ENCODE results near the gene TSSK6. TPM values are rescaled to one million over a fixed set of nuclear protein-coding genes. Genes with fewer than 3 reads are reported as not detected.

The TSSK6 gene
- total and polyA plus RNA-seq, 12 donors, result 0.23 to 1.2 (median 0.45) TPM; not detected in 1

DNA sequence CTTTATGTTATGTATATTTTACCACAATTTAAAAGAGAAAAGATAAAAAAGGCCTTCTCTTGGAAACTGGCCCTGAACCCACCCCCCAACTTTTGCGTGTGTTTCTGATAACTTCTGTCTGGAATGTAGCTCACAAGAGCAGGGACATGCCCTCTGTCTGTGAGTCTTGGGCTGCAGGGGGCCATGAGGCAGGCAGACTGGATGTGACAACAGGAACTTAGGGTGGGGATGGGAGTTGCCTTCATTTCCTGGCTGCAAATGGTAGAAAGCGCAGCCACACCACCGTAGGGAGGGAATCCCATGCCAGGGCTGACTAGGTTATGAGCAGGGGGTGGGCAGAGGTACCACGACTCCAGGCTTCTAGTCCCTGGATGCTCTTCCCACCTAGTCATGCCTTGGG lies 44.6 kb upstream of the TSSK6 start:
- 55 to 60% methylated on average over 4 of the region's 4 CpGs for WGBS, 2 donors
- intact Hi-C loops (cut with DNase I), result no loop called here
- H3K4me1 ChIP-seq, result no peaks in the 10 kb centered on the region

DNA sequence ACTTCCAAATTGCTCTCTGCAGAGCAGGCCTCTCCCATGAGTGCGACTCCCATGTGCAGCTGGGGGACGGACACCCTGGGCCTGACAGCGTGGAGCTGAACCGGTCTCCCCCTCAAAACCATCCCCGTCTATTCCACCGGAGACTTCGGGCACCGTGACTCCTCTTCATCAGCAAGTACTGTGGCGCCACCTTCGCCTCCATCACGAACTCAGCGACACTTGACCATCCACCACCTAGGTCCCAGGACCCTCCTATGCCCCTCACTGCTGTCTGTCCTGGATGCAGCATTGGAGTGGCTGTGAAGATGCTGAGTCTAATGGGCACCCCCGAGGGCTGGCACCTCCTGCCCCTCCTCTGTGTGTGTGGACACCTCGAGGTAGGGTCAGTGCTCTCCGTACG lies 43.3 kb upstream of the TSSK6 start:
- H3K9me3 ChIP-seq, result no peaks in the 10 kb centered on the region
- intact Hi-C loops (cut with DNase I), result no loop called here
- no peak overlapping the region for H3K4me3 ChIP-seq
- H3K36me3 ChIP-seq, result no peaks in the 10 kb centered on the region
- H3K4me1 ChIP-seq, result no peaks in the 10 kb centered on the region
- peaks cover 0 to 3% (median 0%) of the 10 kb centered on the region in 7 donors for H3K27me3 ChIP-seq
- DNase-seq (no peak), ATAC-seq (no peak)
- H3K27ac ChIP-seq, result no peak overlapping the region
- WGBS, 2 donors, result 91 to 93% methylated on average over 16 of the region's 16 CpGs
- TF ChIP-seq, protein P1, sequence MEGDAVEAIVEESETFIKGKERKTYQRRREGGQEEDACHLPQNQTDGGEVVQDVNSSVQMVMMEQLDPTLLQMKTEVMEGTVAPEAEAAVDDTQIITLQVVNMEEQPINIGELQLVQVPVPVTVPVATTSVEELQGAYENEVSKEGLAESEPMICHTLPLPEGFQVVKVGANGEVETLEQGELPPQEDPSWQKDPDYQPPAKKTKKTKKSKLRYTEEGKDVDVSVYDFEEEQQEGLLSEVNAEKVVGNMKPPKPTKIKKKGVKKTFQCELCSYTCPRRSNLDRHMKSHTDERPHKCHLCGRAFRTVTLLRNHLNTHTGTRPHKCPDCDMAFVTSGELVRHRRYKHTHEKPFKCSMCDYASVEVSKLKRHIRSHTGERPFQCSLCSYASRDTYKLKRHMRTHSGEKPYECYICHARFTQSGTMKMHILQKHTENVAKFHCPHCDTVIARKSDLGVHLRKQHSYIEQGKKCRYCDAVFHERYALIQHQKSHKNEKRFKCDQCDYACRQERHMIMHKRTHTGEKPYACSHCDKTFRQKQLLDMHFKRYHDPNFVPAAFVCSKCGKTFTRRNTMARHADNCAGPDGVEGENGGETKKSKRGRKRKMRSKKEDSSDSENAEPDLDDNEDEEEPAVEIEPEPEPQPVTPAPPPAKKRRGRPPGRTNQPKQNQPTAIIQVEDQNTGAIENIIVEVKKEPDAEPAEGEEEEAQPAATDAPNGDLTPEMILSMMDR (IDR thresholded peaks at IDR 0.05), result no peak

More for the DNA sequence above, 44.6 kb upstream of the TSSK6 start:
- Histone ChIP-seq H3K27me3 (peaks cover 0 to 3% (median 0%) of the 10 kb centered on the region in 7 donors), H3K27ac (no peak overlapping the region), H3K9me3 (no peaks in the 10 kb centered on the region), H3K36me3 (no peaks in the 10 kb centered on the region), H3K4me3 (no peak overlapping the region)
- ATAC-seq (no peak), DNase-seq (no peak)
- TF ChIP-seq, protein P1 (IDR thresholded peaks at IDR 0.05), result no peak

DNA sequence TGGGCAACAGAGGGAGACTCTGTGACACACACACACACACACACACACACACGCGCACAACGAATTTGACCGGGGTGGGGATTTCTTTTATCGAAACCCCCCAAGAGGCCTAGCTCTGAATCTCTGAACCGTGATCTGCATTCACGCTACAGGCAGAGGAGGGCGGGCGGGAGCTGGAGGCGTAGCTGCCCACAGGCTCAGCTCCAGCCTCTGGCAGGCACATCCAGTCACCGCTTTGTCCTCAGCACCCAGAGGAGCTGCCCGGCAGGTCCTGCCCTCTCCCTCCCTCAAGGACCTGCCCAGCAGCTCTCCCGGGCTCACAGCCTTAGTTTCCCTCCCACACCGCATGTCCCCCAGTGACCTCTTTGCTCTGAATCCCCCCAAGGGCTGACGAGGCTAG lies 42.7 kb upstream of the TSSK6 start:
- no peak overlapping the region for H3K4me3 ChIP-seq
- no peaks in the 10 kb centered on the region for H3K36me3 ChIP-seq
- no peaks in the 10 kb centered on the region for H3K4me1 ChIP-seq
- ATAC-seq, result peak in 2 of 8 donors; percentile 39 to 63
- WGBS, 2 donors, result 79 to 81% methylated on average over 15 of the region's 15 CpGs
- H3K9me3 ChIP-seq, result no peaks in the 10 kb centered on the region
- H3K27ac ChIP-seq, result no peak overlapping the region
- DNase-seq, result no peak
- intact Hi-C loops (cut with DNase I), result no loop called here
- TF ChIP-seq, protein P1 (IDR thresholded peaks at IDR 0.05), result no peak
- H3K27me3 ChIP-seq, result peaks cover 0 to 3% (median 0%) of the 10 kb centered on the region in 7 donors

DNA sequence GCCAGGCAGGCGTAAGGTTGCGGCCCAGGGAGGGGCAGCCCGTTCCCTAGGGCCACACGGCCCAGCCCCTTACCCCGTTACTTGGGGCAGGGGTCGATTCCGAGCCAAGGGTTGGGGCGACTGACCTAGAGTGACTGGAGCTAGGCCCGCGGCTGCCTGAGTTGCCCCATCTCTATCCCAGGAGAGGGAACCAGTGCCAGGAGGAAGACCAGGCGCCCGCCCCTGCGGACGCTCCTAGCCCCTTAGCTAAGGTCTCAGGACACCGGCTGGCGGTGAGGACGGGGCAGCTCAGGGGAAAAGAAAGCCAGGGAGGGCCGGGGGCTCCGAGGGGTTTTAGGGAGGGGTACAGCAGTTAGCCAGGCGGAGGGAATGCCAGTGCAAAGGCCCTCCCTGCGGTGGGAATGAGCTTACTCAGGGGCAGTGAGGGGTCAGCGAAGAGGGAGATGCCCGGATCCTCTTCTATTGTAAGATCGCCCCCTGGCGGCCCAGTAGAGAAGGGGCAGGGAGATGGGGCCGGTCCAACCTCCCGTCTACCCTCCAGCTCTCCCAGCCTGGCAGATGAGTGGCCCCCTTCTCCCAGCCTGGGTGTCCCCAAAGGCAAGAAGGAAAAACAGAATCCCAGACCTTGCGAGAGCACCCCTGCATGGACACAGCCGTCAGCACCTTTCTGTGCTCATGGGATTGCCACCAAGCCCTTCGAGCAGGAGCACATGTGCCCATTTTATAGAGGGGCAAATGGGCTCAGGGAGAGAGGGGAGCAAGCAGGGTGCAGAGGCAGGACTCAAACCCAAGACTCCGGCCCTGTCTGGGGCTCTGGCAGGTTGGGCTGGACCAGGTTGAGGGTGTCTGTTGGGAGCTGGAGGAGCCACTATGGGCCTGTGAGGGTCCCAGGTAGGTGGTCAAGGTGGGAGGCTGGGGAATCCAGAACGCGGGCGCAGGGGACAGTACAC lies 39.0 kb upstream of the TSSK6 start:
- ATAC-seq (peak in 5 of 8 donors; percentile 53 to 64 (median 56)), DNase-seq (peak in 1 of 2 donors; percentile 60)
- Histone ChIP-seq H3K36me3 (no peaks in the 10 kb centered on the region), H3K27ac (no peak overlapping the region), H3K4me3 (no peak overlapping the region), H3K27me3 (peaks cover 0 to 17% (median 7%) of the 10 kb centered on the region in 7 donors), H3K9me3 (peaks cover 0 to 4% (median 0%) of the 10 kb centered on the region in 11 donors), H3K4me1 (peaks cover 0 to 8% (median 0%) of the 10 kb centered on the region in 9 donors)
- intact Hi-C loops (cut with DNase I), result loop anchor here in 1 of 10 donors (2.0 kb wide), 1 partner anchor 22 kb away; no protein-coding TSS in a partner anchor
- TF ChIP-seq, protein P1 (IDR thresholded peaks at IDR 0.05), result peak; percentile 47 to 84 (median 74)
- WGBS, 2 donors, result 65 to 67% methylated on average over 34 of the region's 34 CpGs

Data from heart right ventricle (tissue), 16 donors.